Ectodermal cell (in vitro differentiated cells): ENCODE results near the gene CASK.

Source experiments
- H3K27ac ChIP-seq: 2 replicates; pipeline ENCODE4 v1.7.0; 2013; ENCODE audit warnings: mild to moderate bottlenecking, low read depth, low read length; ENCODE audit not compliant: insufficient read depth, poor library complexity, severe bottlenecking
- H3K27me3 ChIP-seq: 2 replicates; pipeline ENCODE4 v1.7.0; 2013; ENCODE audit warnings: mild to moderate bottlenecking, low read length; ENCODE audit not compliant: insufficient read depth, control insufficient read depth, poor library complexity, severe bottlenecking
- H3K36me3 ChIP-seq: one replicate; pipeline ENCODE4 v1.7.0; 2013; ENCODE audit warnings: low read length; ENCODE audit not compliant: control insufficient read depth, insufficient read depth
- H3K4me1 ChIP-seq: one replicate; pipeline ENCODE4 v1.7.0; 2013; ENCODE audit warnings: low read length; ENCODE audit not compliant: control insufficient read depth, insufficient read depth
- H3K4me3 ChIP-seq: 2 replicates; pipeline ENCODE4 v1.7.0; 2013; ENCODE audit warnings: low read depth, low read length, control low read depth; ENCODE audit not compliant: insufficient read depth
- H3K9me3 ChIP-seq: 2 replicates; pipeline ENCODE4 v1.7.0; 2013; ENCODE audit warnings: mild to moderate bottlenecking, low read length, moderate library complexity; ENCODE audit not compliant: control insufficient read depth
- WGBS, 2 experiments: methylation state at CpG; one replicate each; pipeline ENCODE4 v1.1.7; 2013; ENCODE audit warnings: missing lambda C conversion rate in 2 of 2; 5-methylcytosine and 5-hydroxymethylcytosine counted together

CASK gene

GRCh38 chrX:41602816-41603345, 320.5 kb downstream of the CASK start:
- Histone ChIP-seq H3K4me3 (no peak overlapping the region), H3K36me3 (no peaks in the 10 kb centered on the region), H3K4me1 (no peaks in the 10 kb centered on the region), H3K27me3 (no peaks in the 10 kb centered on the region), H3K9me3 (no peaks in the 10 kb centered on the region), H3K27ac (no peak overlapping the region)
- WGBS, 2 experiments: 27 to 54% methylated on average over 1 to 2 of the region's 2 CpGs

DNA sequence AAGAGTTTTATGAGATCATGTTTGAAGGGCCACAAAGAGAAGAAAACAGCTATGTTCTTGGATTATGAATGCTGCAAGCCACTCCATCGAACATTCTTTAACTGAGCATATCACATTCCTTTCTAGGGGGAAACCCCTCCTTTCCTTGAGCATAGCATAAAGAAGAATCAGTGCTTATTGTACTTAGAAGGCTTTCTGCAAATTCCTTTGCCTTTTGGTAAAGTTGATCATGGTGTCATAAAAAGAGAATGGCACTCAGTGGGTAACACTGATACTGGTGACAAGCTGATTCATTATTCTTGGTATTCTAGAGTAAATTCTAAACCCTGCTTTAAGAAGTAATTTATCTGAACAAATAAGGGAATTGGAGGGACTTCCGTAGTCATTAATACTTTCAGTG, 323.1 kb downstream of the CASK start:
- Histone ChIP-seq H3K4me1 (no peaks in the 10 kb centered on the region), H3K27ac (no peak overlapping the region), H3K4me3 (no peak overlapping the region), H3K36me3 (no peaks in the 10 kb centered on the region), H3K27me3 (no peaks in the 10 kb centered on the region), H3K9me3 (no peaks in the 10 kb centered on the region)
- 86% methylated on average over 2 of the region's 2 CpGs; no CpG with 5 or more reads in 1 of the 2 experiments for WGBS, 2 experiments

DNA sequence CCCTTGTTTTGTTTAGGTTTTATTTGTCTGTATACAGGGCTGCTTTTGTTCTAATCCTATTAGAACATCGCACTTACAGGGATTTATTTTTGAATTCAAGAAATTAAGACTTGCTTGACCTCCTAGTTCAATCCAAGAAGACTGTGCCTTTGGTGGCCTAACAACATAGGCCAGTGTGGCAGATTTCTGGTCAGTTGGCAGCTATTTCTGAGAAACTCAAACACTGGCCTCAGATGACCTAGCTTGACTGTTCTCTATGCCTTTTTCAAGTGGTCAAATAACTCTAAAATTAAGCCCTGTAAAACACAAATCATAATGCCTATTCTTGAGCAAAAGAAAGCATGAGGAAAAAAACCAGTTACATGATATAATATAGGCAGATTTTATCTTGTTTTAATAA, 323.8 kb downstream of the CASK start:
- Histone ChIP-seq H3K4me3 (no peak overlapping the region), H3K4me1 (no peaks in the 10 kb centered on the region), H3K27ac (no peak overlapping the region), H3K9me3 (no peaks in the 10 kb centered on the region), H3K36me3 (no peaks in the 10 kb centered on the region), H3K27me3 (no peaks in the 10 kb centered on the region)
- WGBS, 2 experiments: 91 to 100% methylated on average over 1 of the region's 1 CpG

GRCh38 chrX:41596596-41596995, 326.8 kb downstream of the CASK start:
- H3K9me3 ChIP-seq: no peaks in the 10 kb centered on the region
- no peaks in the 10 kb centered on the region for H3K4me1 ChIP-seq
- no peak overlapping the region for H3K27ac ChIP-seq
- H3K36me3 ChIP-seq: no peaks in the 10 kb centered on the region
- H3K4me3 ChIP-seq: no peak overlapping the region
- 90 to 100% methylated on average over 2 of the region's 3 CpGs for WGBS, 2 experiments
- H3K27me3 ChIP-seq: no peaks in the 10 kb centered on the region

DNA sequence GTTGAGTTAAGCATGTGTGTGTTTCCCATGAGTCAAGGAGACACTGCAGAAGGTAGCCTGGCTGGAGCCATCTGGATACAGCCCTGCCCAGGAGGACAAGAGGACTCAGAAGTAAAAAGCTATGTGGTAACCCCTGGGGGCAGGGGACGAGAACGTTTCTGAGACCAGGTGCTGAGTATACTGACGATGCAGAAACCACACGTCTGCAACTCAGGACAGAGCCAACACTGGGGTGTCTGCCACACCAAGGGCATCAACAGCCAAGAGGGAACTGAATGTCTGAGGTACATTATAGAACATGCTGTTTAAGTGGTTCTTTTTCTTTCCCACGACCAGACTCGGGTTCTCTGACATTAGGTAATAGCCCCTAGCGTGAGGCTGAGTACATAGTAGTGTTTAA, 328.7 kb downstream of the CASK start:
- Histone ChIP-seq H3K36me3 (no peaks in the 10 kb centered on the region), H3K27me3 (no peaks in the 10 kb centered on the region), H3K4me3 (no peak overlapping the region), H3K4me1 (no peaks in the 10 kb centered on the region), H3K9me3 (no peaks in the 10 kb centered on the region), H3K27ac (no peak overlapping the region)
- WGBS, 2 experiments: 90% methylated on average over 4 of the region's 7 CpGs

- H3K36me3 ChIP-seq: no peaks in the 10 kb centered on the region
- H3K4me1 ChIP-seq: no peaks in the 10 kb centered on the region
- WGBS, 2 experiments: 92 to 96% methylated on average over 3 to 4 of the region's 4 CpGs
- H3K27me3 ChIP-seq: no peaks in the 10 kb centered on the region
- H3K4me3 ChIP-seq: no peak overlapping the region
- no peak overlapping the region for H3K27ac ChIP-seq
- no peaks in the 10 kb centered on the region for H3K9me3 ChIP-seq
These were observed 331.4 kb downstream of the CASK start for GRCh38 chrX:41591906-41592305.

DNA sequence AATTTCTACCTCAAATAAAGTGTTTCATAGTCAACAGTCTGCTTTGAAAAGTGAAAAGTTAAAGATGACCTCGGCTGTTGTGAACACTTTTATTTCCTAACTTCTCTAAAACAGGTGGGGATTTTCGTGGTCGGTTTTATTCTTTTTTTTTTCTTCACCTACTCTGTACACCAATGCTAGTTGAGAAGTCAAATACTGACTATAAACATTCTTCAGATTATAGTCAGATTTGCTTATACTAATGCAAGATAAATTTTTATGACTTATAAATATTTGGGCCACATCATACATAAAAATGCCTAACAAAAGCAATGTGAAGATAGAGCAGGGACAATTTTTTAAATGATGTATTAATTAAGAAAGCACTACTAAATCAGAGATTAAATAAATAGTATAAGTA, 332.7 kb downstream of the CASK start:
- Histone ChIP-seq H3K27ac (no peak overlapping the region), H3K4me3 (no peak overlapping the region), H3K27me3 (no peaks in the 10 kb centered on the region), H3K36me3 (no peaks in the 10 kb centered on the region), H3K9me3 (no peaks in the 10 kb centered on the region), H3K4me1 (no peaks in the 10 kb centered on the region)
- WGBS, 2 experiments: 93% methylated on average over 3 of the region's 3 CpGs; no CpG with 5 or more reads in 1 of the 2 experiments

DNA sequence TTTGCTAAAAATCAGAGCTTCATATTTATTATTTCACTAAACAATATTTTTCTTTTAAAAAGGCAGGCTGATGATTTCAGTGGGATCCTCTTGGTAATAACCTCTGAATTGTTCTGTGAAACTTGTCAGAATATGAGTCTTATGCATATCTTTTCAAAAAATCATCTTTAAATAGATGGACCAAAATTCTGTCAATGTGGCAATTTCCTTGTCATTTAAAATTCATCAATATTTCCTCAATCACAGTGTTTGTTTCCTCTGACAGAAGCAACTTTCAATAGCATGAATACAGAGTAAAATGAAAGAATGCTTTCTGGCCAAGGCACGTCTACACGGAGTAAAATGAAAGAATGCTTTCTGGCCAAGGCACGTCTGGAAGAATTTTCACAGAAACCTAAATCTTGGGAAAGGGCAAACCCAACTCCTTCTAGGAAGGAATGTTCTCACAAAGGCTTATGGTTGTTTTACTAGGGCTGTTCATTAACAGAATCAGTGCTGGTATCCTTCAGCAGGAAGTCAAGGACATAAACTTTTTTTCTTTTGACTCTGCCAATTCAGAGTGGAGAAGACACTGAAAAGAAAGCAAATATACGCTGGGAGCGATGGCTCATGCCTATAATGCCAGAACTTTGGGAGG, 333.6 kb downstream of the CASK start:
- Histone ChIP-seq H3K4me3 (no peak overlapping the region), H3K4me1 (no peaks in the 10 kb centered on the region)

DNA sequence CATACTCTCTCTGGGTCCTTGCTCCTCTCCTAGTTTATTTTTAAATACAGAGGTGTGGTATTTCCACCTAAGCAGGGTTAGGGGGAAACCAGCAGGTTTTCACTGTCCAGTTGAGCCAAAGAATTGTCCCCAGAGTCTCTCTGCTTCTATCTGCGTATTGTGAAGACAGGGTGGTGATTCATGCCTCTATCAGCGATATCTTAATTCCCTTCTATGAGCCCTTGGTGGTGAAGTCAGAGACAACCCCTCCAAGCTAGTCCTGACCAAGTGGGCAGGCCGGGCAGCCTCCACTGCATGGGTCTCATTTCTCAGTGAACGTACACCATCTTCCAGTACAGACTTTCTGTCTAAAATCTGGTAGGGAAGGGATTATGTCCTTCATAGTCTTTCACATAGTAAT, 335.1 kb downstream of the CASK start:
- no peaks in the 10 kb centered on the region for H3K27me3 ChIP-seq
- no peaks in the 10 kb centered on the region for H3K4me1 ChIP-seq
- no peaks in the 10 kb centered on the region for H3K36me3 ChIP-seq
- 93 to 100% methylated on average over 3 to 4 of the region's 4 CpGs for WGBS, 2 experiments
- no peak overlapping the region for H3K27ac ChIP-seq
- no peaks in the 10 kb centered on the region for H3K9me3 ChIP-seq
- no peak overlapping the region for H3K4me3 ChIP-seq

More for the DNA sequence above, 333.6 kb downstream of the CASK start:
- no peak overlapping the region for H3K27ac ChIP-seq
- WGBS, 2 experiments: 88 to 92% methylated on average over 5 of the region's 5 CpGs
- H3K27me3 ChIP-seq: no peaks in the 10 kb centered on the region
- no peaks in the 10 kb centered on the region for H3K9me3 ChIP-seq
- H3K36me3 ChIP-seq: no peaks in the 10 kb centered on the region

DNA sequence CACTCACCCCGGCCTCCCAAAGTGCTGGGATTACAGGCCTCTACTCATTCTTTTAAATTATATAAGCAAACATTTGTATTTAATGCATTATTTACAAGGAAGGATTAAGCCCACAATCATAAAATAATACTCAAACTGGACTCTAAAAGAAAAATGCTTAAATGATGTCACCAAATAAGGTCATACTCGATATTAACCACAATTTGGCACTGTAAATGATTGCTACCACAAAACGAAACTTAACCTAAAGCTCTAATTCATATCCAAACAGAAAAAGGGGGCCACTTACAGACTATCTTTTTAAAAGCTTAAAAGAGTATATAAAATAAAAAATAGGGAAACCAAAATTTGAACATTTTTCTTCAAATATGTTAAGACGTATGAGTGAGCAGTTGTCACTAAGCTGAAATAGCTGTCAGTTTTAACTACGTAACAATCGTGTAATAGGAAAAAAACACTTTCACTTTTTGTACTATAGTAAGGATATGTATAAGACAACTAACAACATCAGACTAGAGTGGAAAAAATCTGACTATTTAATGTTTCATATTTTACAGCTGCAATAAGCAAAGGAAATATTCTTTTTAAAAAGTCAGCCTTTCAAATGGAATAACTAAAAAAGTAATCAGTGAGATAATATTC, 342.8 kb downstream of the CASK start:
- Histone ChIP-seq H3K27ac (no peak overlapping the region), H3K27me3 (no peaks in the 10 kb centered on the region), H3K36me3 (no peaks in the 10 kb centered on the region), H3K4me3 (no peak overlapping the region), H3K4me1 (no peaks in the 10 kb centered on the region), H3K9me3 (no peaks in the 10 kb centered on the region)
- 92 to 100% methylated on average over 2 to 3 of the region's 6 CpGs for WGBS, 2 experiments
